Thyroid gland (tissue), 4 donors: ENCODE data around the gene RAD52.

Experiments
- CTCF ChIP-seq, 6 experiments: fragments of 200-600 bp in 3 of 6; fragments of 450-650 bp in 3 of 6; sonication (generic) in 3 of 6; IDR thresholded peaks; one replicate each; pipeline ENCODE4 v1.5.1; 2016 to 2019; ENCODE audit warnings: antibody characterized with exemption in 6 of 6, mild to moderate bottlenecking in 2 of 6, inconsistent platforms in 1 of 6, moderate library complexity in 1 of 6
- POLR2A ChIP-seq, 2 donors: fragments of 450-650 bp; IDR thresholded peaks; one replicate each; pipeline ENCODE4 v1.6.1; 2017; ENCODE audit warnings: antibody characterized with exemption in 2 of 2, mild to moderate bottlenecking in 2 of 2, moderate library complexity in 1 of 2

GRCh38 chr12:966724-967123 is 17.2 kb upstream of the RAD52 start:
- TF ChIP-seq CTCF (IDR thresholded peaks at IDR 0.05) (no peak), POLR2A (IDR thresholded peaks at IDR 0.05) (no peak)
